ENCODE measurements around the gene RDM1.

- TF ChIP-seq USF1 (CRISPR knock-in tag; IDR thresholded peaks at IDR 0.05) (no peak), ATF3 (CRISPR knock-in tag; conservative IDR thresholded peaks at IDR 0.05) (no peak), TP53 (CRISPR knock-in tag; IDR thresholded peaks at IDR 0.05) (no peak), E2F5 (CRISPR knock-in tag; IDR thresholded peaks at IDR 0.05) (no peak), MAX (CRISPR knock-in tag; IDR thresholded peaks at IDR 0.05) (no peak), CTCF (IDR thresholded peaks at IDR 0.05) (no peak), RORB (CRISPR knock-in tag; IDR thresholded peaks at IDR 0.05) (no peak), E2F1 (CRISPR knock-in tag; IDR thresholded peaks at IDR 0.05) (no peak), ATF6 (CRISPR knock-in tag; IDR thresholded peaks at IDR 0.05) (no peak), MXD4 (CRISPR knock-in tag; IDR thresholded peaks at IDR 0.05; ENCODE audit: borderline replicate concordance) (no peak), ZBTB43 (CRISPR knock-in tag; IDR thresholded peaks at IDR 0.05) (no peak), NR2C2 (CRISPR knock-in tag; IDR thresholded peaks at IDR 0.05) (no peak), JUN (CRISPR knock-in tag; IDR thresholded peaks at IDR 0.05) (no peak)
Measured at GRCh38 chr17:35923609-35924114, 6.9 kb downstream of the RDM1 start.
